Nephron progenitor cell (in vitro differentiated cells): ENCODE measurements around the gene IDI2.

Experiments used
- DNase-seq: peaks from one replicate; pipeline ENCODE4 v3.0.0; 2021
- H3K27ac Mint-ChIP-seq: 2 replicates; pipeline ENCODE4 v1.8.0; 2021; ENCODE audit warnings: mild to moderate bottlenecking, moderate library complexity, mixed read lengths
- H3K27me3 Mint-ChIP-seq: 2 replicates; pipeline ENCODE4 v1.8.0; 2021; ENCODE audit warnings: mild to moderate bottlenecking, low read depth, mixed read lengths; ENCODE audit not compliant: poor library complexity
- H3K36me3 Mint-ChIP-seq: 2 replicates; pipeline ENCODE4 v1.8.0; 2021; ENCODE audit warnings: low read depth, mixed read lengths
- H3K4me1 Mint-ChIP-seq: 2 replicates; pipeline ENCODE4 v1.8.0; 2021; ENCODE audit warnings: mixed read lengths
- H3K4me3 Mint-ChIP-seq: 2 replicates; pipeline ENCODE4 v1.8.0; 2021; ENCODE audit warnings: mild to moderate bottlenecking, moderate library complexity, mixed read lengths
- H3K9me3 Mint-ChIP-seq: 2 replicates; pipeline ENCODE4 v1.8.0; 2021; ENCODE audit warnings: mild to moderate bottlenecking, moderate library complexity, mixed read lengths
- CTCF ChIP-seq: fragments of 200-600 bp; sonication (generic); IDR thresholded peaks from 2 replicates; pipeline ENCODE4 v1.5.0; 2021; ENCODE audit warnings: antibody characterized with exemption

Gene IDI2

GRCh38 chr10:1003884-1004670 lies 21.6 kb downstream of the IDI2 start:
- peak overlapping the region; percentile 79 for H3K27ac Mint-ChIP-seq
- DNase-seq, result no peak
- no peaks in the 10 kb centered on the region for H3K27me3 Mint-ChIP-seq
- H3K4me3 Mint-ChIP-seq, result no peak overlapping the region
- H3K36me3 Mint-ChIP-seq, result peaks cover 87% of the 10 kb centered on the region
- H3K4me1 Mint-ChIP-seq, result no peaks in the 10 kb centered on the region
- H3K9me3 Mint-ChIP-seq, result peaks cover 36% of the 10 kb centered on the region
- no peak for TF ChIP-seq CTCF

GRCh38 chr10:1002425-1003006 lies 23.1 kb downstream of the IDI2 start:
- no peak for DNase-seq
- no peak overlapping the region for H3K27ac Mint-ChIP-seq
- peaks cover 36% of the 10 kb centered on the region for H3K9me3 Mint-ChIP-seq
- peaks cover 87% of the 10 kb centered on the region for H3K36me3 Mint-ChIP-seq
- TF ChIP-seq CTCF, result no peak
- H3K27me3 Mint-ChIP-seq, result no peaks in the 10 kb centered on the region
- no peak overlapping the region for H3K4me3 Mint-ChIP-seq
- H3K4me1 Mint-ChIP-seq, result no peaks in the 10 kb centered on the region

GRCh38 chr10:997266-998022 lies 28.2 kb downstream of the IDI2 start:
- H3K36me3 Mint-ChIP-seq, result peaks cover 97% of the 10 kb centered on the region
- peaks cover 22% of the 10 kb centered on the region for H3K9me3 Mint-ChIP-seq
- H3K27ac Mint-ChIP-seq, result no peak overlapping the region
- TF ChIP-seq CTCF, result no peak
- no peak for DNase-seq
- H3K27me3 Mint-ChIP-seq, result no peaks in the 10 kb centered on the region
- no peak overlapping the region for H3K4me3 Mint-ChIP-seq
- no peaks in the 10 kb centered on the region for H3K4me1 Mint-ChIP-seq

GRCh38 chr10:996031-996430 lies 29.6 kb downstream of the IDI2 start:
- Mint-ChIP-seq H3K4me1 (no peaks in the 10 kb centered on the region), H3K4me3 (no peak overlapping the region), H3K27ac (peak overlapping the region; percentile 29), H3K9me3 (peaks cover 7% of the 10 kb centered on the region), H3K36me3 (peaks cover 90% of the 10 kb centered on the region), H3K27me3 (no peaks in the 10 kb centered on the region)
- no peak for DNase-seq
- no peak for TF ChIP-seq CTCF

- no peaks in the 10 kb centered on the region for H3K27me3 Mint-ChIP-seq
- TF ChIP-seq CTCF, result no peak
- peak overlapping the region; percentile 78 for H3K27ac Mint-ChIP-seq
- no peak overlapping the region for H3K4me3 Mint-ChIP-seq
- H3K36me3 Mint-ChIP-seq, result peaks cover 90% of the 10 kb centered on the region
- no peaks in the 10 kb centered on the region for H3K4me1 Mint-ChIP-seq
- DNase-seq, result no peak
- H3K9me3 Mint-ChIP-seq, result peaks cover 3% of the 10 kb centered on the region
Observed at GRCh38 chr10:995559-995926, 30.1 kb downstream of the IDI2 start.
